Osteoblast (primary cell): Measurements from ENCODE around the gene GLMP. TPM values are rescaled to one million over a fixed set of nuclear protein-coding genes. Genes with fewer than 3 reads are reported as not detected.
"Not testable (repeated sequence)": the region's sequence is repeated elsewhere in the genome, so short reads cannot be mapped to it uniquely, and the experiment has no call there.

Experiments used
- DNase-seq: peaks from one replicate; pipeline ENCODE4 v3.0.0; 2011; ENCODE audit warnings: low spot score, mixed read lengths; ENCODE audit not compliant: insufficient read length; ENCODE audit errors: missing footprints
- H2AFZ ChIP-seq: 2 replicates; pipeline ENCODE4 v1.6.0; 2011; ENCODE audit warnings: mild to moderate bottlenecking, low read length
- H3K27ac ChIP-seq: 2 replicates; pipeline ENCODE4 v1.5.1; 2011; ENCODE audit warnings: mild to moderate bottlenecking, low read depth, low read length, moderate library complexity
- H3K27me3 ChIP-seq: 2 replicates; pipeline ENCODE4 v1.6.0; 2012; ENCODE audit warnings: mild to moderate bottlenecking, control low read depth, inconsistent platforms, low read length, moderate library complexity; ENCODE audit not compliant: insufficient read depth
- H3K36me3 ChIP-seq: 2 replicates; pipeline ENCODE4 v1.5.1; 2011; ENCODE audit warnings: mild to moderate bottlenecking, low read length, control low read depth, moderate library complexity; ENCODE audit not compliant: insufficient read depth
- H3K4me1 ChIP-seq: 2 replicates; pipeline ENCODE4 v1.5.1; 2011; ENCODE audit warnings: mild to moderate bottlenecking, low read length, control low read depth, moderate library complexity; ENCODE audit not compliant: insufficient read depth
- H3K4me2 ChIP-seq: 2 replicates; pipeline ENCODE4 v1.6.0; 2011; ENCODE audit warnings: mild to moderate bottlenecking, low read length; ENCODE audit not compliant: insufficient read depth
- H3K4me3 ChIP-seq: fragments of 200-600 bp; sonication (generic); 3 replicates; pipeline ENCODE4 v1.5.1; 2012; ENCODE audit warnings: mild to moderate bottlenecking, low read length, inconsistent platforms; ENCODE audit not compliant: insufficient read depth
- H3K79me2 ChIP-seq: 2 replicates; pipeline ENCODE4 v1.6.0; 2012; ENCODE audit warnings: mild to moderate bottlenecking, low read length, control low read depth, inconsistent platforms; ENCODE audit not compliant: insufficient read depth
- H3K9me3 ChIP-seq: 2 replicates; pipeline ENCODE4 v1.5.1; 2011; ENCODE audit warnings: low read depth, low read length, control low read depth
- H4K20me1 ChIP-seq: 2 replicates; pipeline ENCODE4 v1.6.0; 2012; ENCODE audit warnings: mild to moderate bottlenecking, low read length, control low read depth; ENCODE audit not compliant: insufficient read depth
- total RNA-seq: library from RNA; depleted of rRNA; stranded (reverse); fragments of >200 nt; gene quantifications from 2 replicates; pipeline ENCODE4 v1.2.3, GENCODE V29; 2012
- TF ChIP-seq, protein P1 (sequence below): IDR thresholded peaks from 2 replicates; pipeline ENCODE4 v1.5.1; 2011; ENCODE audit warnings: mild to moderate bottlenecking, low read depth, low read length, moderate library complexity; ENCODE audit errors: extremely low read depth

The GLMP gene
- total RNA-seq, 1 donor: 118 TPM

GRCh38 chr1:156338180-156338976, 42.9 kb upstream of the GLMP start, which contains the start of the genes CCT3 and TSACC:
Gene CCT3, minus strand, starts transcription at chr1:156338292. Its CDS starts 108 bp downstream, at chr1:156338184.
Gene TSACC, plus strand, starts transcription at chr1:156338526. Its CDS starts 1,232 bp downstream, at chr1:156339758.
- Histone ChIP-seq H3K9me3 (no peaks in the 10 kb centered on the region), H3K27me3 (peaks cover 3% of the 10 kb centered on the region), H3K4me3 (peak within 1 kb of the TSS; percentile 97), H3K27ac (peak within 1 kb of the TSS; percentile 84), H3K4me2 (peak within 1 kb of the TSS; percentile 97), H3K36me3 (peaks cover 31% of the 10 kb centered on the region), H3K4me1 (peaks cover 16% of the 10 kb centered on the region), H3K79me2 (peaks cover 40% of the 10 kb centered on the region), H4K20me1 (peaks cover 23% of the 10 kb centered on the region), H2AFZ (peak within 1 kb of the TSS; percentile 99)
- TF ChIP-seq, protein P1, sequence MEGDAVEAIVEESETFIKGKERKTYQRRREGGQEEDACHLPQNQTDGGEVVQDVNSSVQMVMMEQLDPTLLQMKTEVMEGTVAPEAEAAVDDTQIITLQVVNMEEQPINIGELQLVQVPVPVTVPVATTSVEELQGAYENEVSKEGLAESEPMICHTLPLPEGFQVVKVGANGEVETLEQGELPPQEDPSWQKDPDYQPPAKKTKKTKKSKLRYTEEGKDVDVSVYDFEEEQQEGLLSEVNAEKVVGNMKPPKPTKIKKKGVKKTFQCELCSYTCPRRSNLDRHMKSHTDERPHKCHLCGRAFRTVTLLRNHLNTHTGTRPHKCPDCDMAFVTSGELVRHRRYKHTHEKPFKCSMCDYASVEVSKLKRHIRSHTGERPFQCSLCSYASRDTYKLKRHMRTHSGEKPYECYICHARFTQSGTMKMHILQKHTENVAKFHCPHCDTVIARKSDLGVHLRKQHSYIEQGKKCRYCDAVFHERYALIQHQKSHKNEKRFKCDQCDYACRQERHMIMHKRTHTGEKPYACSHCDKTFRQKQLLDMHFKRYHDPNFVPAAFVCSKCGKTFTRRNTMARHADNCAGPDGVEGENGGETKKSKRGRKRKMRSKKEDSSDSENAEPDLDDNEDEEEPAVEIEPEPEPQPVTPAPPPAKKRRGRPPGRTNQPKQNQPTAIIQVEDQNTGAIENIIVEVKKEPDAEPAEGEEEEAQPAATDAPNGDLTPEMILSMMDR: no peak
- peak; percentile 99 for DNase-seq

DNA sequence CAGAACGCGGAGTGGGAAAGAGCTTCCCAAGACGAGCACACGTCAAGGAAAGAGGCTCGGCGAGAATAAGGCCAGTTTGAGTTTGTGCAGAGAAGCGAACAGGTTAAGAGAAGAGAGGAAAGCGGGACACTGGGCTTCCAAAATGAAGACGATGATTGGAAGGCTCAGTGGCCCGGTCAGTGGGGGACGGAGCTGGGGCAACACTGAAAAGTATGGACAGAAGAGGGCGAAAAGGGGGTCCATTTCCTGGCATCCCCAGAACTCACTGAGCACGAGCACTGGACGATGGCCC, 42.4 kb upstream of the GLMP start:
- peak overlapping the region; percentile 97 for H2AFZ ChIP-seq
- TF ChIP-seq, protein P1: no peak
- peaks cover 36% of the 10 kb centered on the region for H3K36me3 ChIP-seq
- H3K4me1 ChIP-seq: peaks cover 16% of the 10 kb centered on the region
- no peaks in the 10 kb centered on the region for H3K27me3 ChIP-seq
- peak overlapping the region; percentile 97 for H3K4me2 ChIP-seq
- peak overlapping the region; percentile 84 for H3K27ac ChIP-seq
- H4K20me1 ChIP-seq: peaks cover 23% of the 10 kb centered on the region
- no peaks in the 10 kb centered on the region for H3K9me3 ChIP-seq
- peak overlapping the region; percentile 97 for H3K4me3 ChIP-seq
- H3K79me2 ChIP-seq: peaks cover 40% of the 10 kb centered on the region
- DNase-seq: no peak

- no peaks in the 10 kb centered on the region for H3K27me3 ChIP-seq
- H3K4me3 ChIP-seq: peak overlapping the region; percentile 97
- peak overlapping the region; percentile 97 for H2AFZ ChIP-seq
- H3K27ac ChIP-seq: peak overlapping the region; percentile 84
- H4K20me1 ChIP-seq: peaks cover 23% of the 10 kb centered on the region
- H3K4me1 ChIP-seq: peaks cover 16% of the 10 kb centered on the region
- H3K9me3 ChIP-seq: no peaks in the 10 kb centered on the region
- H3K79me2 ChIP-seq: peaks cover 42% of the 10 kb centered on the region
- H3K36me3 ChIP-seq: peaks cover 42% of the 10 kb centered on the region
- TF ChIP-seq, protein P1: no peak
- H3K4me2 ChIP-seq: peak overlapping the region; percentile 97
- peak; percentile 74 for DNase-seq
These were observed 41.8 kb upstream of the GLMP start for GRCh38 chr1:156337052-156337887.

- peaks cover 42% of the 10 kb centered on the region for H3K79me2 ChIP-seq
- TF ChIP-seq, protein P1: peak; percentile 29
- H3K9me3 ChIP-seq: no peaks in the 10 kb centered on the region
- H3K4me1 ChIP-seq: peaks cover 16% of the 10 kb centered on the region
- peak overlapping the region; percentile 97 for H3K4me3 ChIP-seq
- H4K20me1 ChIP-seq: peaks cover 23% of the 10 kb centered on the region
- no peak overlapping the region for H2AFZ ChIP-seq
- DNase-seq: no peak
- peaks cover 51% of the 10 kb centered on the region for H3K36me3 ChIP-seq
- peak overlapping the region; percentile 97 for H3K4me2 ChIP-seq
- H3K27ac ChIP-seq: no peak overlapping the region
- no peaks in the 10 kb centered on the region for H3K27me3 ChIP-seq
These were observed 40.8 kb upstream of the GLMP start for GRCh38 chr1:156336242-156336641.

- H3K9me3 ChIP-seq, H3K4me2 ChIP-seq, H3K27ac ChIP-seq, H3K4me3 ChIP-seq, H3K4me1 ChIP-seq, H4K20me1 ChIP-seq, H3K27me3 ChIP-seq, H3K79me2 ChIP-seq, H2AFZ ChIP-seq: not testable (repeated sequence)
- H3K36me3 ChIP-seq: peaks cover 73% of the 10 kb centered on the region
- peak; percentile 22 for DNase-seq
These were observed 27.7 kb upstream of the GLMP start for GRCh38 chr1:156323179-156323578.
